GM19455 (cell line): ENCODE measurements around the gene NCR3LG1.
"Not testable (repeated sequence)": the region's sequence is repeated elsewhere in the genome, so short reads cannot be mapped to it uniquely, and the experiment has no call there.

Experiments
- ATAC-seq: cut with Tn5 transposase; IDR thresholded peaks from one replicate; pipeline ENCODE4 v1.9.1; 2021; ENCODE audit not compliant: unreplicated experiment

Gene NCR3LG1

DNA sequence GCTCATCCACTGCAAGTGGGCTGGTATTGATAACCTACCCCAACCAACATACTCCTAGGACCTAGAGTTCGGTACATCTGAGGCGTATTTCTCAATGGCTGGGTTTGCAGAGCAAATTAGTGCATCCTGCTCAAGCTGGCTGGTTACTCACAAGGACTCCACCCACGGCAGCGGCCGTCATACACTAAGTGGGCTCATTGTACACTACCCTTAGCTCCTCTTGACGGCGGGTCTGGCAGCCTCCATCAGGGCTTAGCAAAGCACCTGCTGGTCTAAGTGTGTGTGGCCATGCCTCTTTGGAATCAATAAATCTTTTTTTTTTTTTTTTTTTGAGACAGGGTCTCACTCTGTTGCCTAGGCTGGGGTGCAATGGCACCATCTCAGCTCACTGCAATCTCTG, 57.0 kb downstream of the NCR3LG1 start:
- ATAC-seq, result no peak

DNA sequence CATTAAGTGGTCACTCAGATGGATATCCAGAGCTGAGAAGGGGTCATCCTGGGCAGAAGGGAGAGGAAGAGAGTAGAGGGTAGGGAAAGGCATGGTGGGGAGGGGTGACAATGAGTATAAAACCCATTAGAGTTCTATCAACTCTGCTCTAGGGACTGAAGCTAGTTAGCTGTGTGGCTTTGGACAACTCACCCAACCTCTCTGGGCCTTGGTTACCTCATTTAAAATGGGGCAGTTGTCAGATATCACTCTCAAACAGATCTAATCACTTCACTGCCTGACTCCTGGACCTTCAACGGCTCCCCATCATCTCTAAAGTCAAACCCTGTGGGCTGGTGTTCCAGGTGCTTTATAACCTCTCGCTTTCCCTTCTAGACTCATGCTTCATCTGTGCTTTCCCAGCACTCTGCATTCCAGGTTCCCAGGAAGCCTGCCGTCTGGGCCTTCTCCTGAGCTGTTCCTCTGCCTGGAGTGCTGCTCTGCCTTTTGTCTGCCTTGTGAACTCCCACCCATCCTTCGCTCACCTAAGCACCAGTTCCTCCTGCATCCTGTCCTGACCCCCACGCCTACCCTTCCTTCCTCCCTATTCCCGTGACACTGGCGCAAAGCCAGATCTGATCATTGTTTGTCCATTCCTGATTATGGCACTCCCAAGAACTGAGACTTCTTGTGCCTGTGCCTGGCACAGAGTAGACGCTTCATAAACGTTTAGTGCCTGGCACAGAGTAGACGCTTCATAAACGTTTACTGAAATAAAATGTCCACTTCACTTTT, 59.2 kb downstream of the NCR3LG1 start:
- no peak for ATAC-seq

DNA sequence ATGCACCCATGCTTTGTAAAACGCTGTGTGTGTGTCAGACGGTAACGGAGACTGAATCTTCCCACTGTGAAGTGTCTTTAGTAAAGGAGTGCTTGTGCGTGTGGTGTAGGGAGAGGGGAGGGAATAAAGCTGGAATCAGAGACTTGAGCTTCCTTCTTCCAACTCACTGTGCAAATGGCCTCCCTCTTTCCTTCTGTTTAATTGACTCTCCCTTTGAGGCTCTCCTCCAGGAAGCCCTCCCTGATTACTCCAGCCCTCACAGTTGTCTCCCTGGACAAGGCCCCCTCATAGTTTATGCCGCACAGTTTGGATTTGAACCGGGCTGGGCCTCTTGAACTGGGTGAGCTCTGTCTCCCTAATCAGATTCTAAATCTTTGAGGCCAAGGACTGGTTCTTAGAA, 59.8 kb downstream of the NCR3LG1 start:
- ATAC-seq, result no peak

DNA sequence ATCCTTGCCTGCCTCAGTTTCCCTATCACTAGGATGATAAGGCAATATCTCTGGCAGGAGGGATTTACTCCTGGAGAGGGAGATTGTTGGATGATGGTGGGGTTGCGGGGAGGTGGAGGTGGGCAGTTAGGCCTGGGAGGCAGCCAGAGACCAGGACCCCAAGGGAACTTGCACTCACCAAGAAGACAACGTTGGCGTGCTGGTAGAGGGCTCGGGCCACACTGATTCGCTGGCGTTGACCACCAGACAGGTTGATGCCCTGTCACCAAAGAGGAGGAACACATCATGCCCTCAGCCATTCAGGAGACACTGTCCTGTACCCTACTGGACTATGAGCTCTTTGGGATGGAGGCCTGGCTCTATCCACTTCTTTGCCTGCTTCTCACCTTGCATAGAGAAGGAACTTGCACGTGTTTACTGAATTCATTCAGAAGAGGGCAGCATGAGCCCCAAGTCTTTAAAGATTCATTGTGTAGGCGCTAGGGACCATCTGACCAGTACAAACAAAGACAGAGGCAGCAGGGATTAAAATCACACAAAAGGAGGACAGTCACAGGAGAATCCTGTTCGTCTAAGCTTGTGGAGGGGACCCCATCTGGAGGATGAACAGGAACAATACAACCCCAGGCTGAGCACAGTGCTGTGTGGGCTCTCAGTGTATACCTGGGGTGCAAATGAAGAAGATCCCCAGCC, 61.0 kb downstream of the NCR3LG1 start:
- ATAC-seq, result no peak

DNA sequence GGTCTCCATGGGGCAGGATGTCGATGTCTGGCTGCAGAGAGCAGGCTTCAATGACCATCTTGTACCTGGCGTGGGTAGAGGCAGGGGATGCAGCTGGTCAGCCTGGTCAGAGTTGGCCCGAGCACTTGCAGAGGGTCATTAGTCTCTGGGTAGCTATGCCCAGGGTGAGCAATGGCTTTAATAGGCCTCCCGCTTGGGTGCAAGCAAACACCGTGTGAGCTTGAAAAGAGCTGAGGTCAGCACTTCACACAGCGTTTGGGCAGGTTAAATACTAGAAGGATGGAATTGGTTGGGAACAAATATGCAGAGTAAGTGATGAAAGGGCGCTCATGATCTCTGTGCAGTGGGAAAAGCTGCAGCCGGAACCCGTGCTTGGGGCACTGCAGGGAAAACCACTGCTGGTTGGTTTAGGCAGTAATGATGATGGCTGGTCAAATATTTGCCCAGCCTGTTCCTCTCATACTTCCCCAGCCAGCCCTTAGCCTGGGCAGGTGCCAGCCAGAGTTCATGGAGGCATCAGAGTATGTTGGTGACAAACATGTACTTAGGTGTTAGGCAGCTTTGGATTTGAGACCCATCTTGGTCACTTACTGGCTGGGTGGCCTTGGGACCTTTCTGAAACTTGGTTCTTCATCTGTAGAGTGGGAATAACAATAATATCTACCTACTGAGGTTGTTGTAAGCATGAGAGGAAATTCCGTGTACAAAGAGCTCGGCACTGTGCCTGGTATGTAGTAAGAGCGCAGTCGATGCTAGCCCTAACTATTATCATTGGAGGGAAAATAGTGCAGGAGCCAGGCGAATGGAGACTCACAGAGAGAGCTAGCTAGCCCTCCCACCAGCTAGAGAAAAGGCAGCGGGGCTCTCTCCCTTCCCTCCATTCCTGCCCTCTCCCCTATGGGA, 62.1 kb downstream of the NCR3LG1 start:
- ATAC-seq, result no peak

DNA sequence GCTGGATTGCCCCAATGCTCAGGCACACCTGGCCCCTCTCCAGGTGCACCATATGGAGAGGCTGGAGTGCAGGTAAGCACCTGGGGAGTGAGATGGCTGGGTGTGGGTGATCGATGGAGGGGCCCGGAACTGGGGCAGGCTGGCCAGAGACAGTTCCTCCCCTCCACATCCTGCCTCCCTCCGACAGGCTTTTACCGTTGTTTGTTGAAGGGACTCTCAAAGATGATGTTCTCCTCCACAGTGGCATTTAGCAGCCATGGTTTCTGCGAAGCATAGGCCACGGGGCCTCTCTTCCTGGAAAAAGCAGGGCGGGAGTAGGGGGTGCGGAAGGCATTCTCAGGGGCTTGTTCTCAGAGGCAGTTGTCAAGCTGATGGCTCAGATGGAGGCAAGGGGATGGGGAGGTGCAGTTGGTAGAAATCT, 62.7 kb downstream of the NCR3LG1 start:
- ATAC-seq, result no peak

DNA sequence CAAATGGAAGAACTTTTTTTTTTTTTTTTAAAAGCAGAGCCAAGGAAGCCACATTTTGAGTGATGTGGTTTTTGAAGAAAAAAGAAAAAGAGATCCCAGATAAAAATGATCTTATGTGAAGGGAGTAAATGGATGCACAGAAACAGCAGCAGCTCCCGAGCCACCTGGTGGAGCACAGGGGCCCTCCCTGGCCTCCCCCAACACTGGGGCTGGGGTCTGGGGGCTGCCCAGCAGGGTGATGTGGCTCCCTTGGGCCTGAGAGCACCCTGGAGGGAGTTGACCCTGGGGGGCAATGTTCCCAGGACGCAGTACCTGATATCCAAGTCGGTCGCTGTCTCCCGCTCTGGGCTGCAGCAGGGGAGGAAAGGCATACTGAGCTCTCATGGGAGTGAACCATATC, 63.4 kb downstream of the NCR3LG1 start:
- ATAC-seq, result no peak

DNA sequence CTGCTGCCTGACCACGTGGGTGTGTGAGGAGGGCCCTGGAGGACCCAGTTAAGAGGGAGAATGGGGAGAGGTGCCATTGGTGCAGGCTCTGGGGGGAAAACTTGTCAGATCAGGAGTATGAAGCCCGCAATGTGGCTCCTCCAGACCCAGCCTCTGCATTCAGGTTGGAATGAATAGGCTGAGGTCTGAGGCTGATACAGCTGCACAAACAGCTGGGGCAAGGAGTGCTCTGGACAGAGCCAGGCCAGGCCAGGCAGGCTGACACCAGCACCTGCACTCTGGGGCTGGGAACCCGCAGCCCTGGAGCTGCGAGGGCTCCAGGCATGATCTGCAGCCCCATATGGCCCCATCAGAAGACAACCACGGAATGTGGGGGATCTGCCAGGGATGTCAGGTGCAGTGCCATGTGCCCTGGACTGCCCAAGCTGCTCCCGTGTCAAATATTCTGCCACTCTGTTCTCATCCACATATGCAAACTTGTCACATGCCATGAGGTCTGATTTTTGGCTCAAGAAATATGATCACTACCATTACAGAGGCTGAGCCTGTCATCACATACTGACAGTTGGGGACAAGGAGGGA, 64.0 kb downstream of the NCR3LG1 start:
- no peak for ATAC-seq

DNA sequence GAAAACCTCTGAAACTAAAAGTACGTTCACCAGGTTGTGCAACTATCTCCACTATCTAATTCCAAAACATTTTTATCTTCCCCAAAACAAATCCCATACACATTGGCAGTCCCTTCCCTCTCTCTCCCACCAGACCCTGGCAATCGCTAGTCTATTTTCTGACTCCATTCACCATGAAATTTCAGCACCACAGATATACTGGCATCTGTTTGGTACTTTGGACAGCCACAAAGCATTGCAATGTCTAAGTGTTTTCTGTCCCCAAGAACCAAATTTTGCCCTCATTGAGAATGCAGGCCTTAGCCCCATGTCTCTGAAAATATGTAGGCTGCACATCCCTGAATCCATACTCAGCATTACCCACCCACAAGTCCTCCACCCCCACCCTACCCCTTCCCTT, 64.9 kb downstream of the NCR3LG1 start:
- no peak for ATAC-seq

DNA sequence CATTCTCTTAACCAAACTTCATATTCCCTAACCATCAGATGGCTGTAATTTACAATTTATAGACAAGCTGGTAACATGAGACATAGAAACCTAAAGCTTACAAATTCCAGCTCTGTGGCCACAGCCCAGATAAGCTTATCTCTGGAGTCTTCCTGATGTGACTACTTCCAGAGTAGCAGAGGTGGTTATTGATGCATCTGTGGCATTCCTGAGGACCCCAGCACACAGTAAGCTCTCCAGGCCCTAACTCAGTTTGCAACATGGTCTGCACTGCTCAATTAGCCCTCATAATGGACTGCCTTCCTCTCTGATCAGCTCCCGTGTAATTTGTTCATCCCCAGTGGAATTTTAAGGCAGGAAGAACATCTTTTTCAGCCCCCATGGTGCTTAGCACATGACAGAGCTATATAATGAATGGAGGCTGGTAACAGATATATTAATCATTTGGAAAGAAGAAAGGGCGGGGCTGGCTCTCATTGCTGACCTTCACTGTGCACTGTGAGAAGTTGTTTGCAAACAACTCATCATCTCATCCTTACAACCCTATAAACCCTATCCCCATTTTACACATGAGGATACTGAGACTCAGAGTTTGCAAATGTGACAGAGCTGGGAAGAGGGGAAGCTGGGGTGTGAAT, 67.0 kb downstream of the NCR3LG1 start:
- ATAC-seq, result no peak

DNA sequence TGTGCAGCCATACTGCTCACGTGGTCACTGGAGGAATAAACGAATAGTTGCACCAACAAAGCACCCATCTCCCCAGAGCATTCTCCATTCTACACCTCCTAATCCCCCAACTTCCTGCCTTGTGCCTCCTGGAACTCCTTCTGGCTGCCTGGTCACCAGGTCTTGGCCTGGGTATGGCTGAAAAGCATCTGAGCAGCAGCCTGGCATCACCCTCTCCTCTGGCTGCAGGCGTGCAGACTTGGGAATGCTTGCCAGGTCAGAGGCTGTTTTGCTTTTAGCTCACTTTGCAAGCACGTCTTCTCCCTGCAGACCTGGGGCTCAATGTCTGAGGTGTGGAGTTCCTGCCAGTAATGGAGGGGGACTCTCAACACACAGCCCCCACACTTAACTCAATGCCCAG, 70.2 kb downstream of the NCR3LG1 start:
- no peak for ATAC-seq

DNA sequence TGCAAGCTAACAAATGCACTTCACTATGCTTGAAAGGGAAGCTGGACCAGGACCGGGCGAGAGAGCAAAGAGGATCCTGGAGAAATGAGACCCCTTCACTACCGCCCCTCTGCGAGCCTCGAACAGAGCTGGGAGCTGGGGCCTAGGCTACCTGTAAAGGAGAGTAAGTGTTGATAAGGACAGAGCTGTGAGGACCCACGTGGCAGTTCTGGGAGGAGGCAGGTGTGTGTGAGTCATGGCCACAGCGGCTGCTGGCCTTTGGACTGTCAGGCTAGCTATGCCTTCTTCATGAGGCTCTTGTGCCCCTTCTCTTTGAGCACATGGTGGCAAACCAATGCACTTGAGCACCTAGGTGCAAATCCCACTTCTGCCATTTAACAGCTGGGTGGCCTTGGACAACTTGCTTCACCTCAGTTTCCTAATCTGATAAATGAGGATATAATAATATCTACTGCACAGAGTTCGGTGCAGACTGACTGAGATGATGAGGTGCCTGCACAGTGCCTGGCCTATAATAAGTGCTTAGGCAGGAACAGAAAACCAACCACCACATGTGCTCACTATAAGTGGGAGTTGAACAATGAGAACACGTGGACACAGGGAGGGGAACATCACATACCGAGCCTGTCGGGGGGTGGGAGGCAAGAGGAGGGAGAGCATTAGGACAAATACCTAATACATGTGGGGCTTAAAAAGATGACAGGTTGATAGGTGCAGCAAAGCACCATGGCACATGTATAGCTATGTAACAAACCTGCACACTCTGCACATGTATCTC, 72.1 kb downstream of the NCR3LG1 start:
- no peak for ATAC-seq

DNA sequence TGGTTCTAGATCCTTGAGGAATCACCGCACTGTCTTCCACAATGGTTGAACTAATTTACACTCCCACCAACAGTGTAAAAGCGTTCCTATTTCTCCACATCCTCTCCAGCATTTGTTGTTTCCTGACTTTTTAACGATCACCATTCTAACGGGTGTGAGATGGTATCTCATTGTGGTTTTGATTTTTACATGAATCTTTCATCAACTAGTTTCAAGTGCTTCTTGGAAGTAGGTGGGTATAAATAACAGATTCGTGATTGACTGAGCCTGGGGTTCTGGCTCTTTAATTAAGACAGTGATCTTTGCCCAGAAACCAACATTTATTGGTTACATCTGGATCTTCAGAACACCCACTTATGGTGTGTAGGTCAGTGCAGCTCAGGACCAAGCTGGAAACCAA, 74.6 kb downstream of the NCR3LG1 start:
- ATAC-seq, result not testable (repeated sequence)
